SK-N-SH (cell line): Measurements from ENCODE around the gene CEBPB. TPM values are rescaled to one million over a fixed set of nuclear protein-coding genes. Genes with fewer than 3 reads are reported as not detected.

Experiments used
- CTCF ChIA-PET: fragments of 300-600, 350-600 bp; formaldehyde crosslinking; extraction: SDS; loops from one replicate; lab custom pipeline; 2021; lab: Yijun Ruan, JAX
- POLR2A ChIA-PET: fragments of 350-600 bp; sonication (Branson Sonifier 250); formaldehyde crosslinking; extraction: SDS; loops from one replicate; lab custom pipeline; 2020; ENCODE audit warnings: antibody characterized with exemption, inconsistent platforms; lab: Yijun Ruan, JAX
- DNase-seq: peaks from one replicate; pipeline ENCODE4 v3.0.0; 2012
- H2AFZ ChIP-seq: fragments of 200-600 bp; sonication (generic); 2 replicates; pipeline ENCODE4 v1.8.1; 2016; ENCODE audit warnings: antibody characterized with exemption, mild to moderate bottlenecking, low read depth
- H3F3A ChIP-seq: fragments of 200-600 bp; sonication (generic); replicated peaks from 2 replicates; pipeline ENCODE3; 2016; ENCODE audit warnings: antibody characterized with exemption, mild to moderate bottlenecking; ENCODE audit not compliant: insufficient read depth
- H3K27ac ChIP-seq, 2 experiments: fragments of 200-500 bp in 1 of 2; fragments of 200-600 bp in 1 of 2; sonication (Bioruptor generic) in 1 of 2; sonication (generic), shearing (Covaris generic) in 1 of 2; 2 replicates each; pipeline versions ENCODE4 v1.5.1 to v1.6.1; 2014 to 2016; ENCODE audit warnings: low read depth in 2 of 2, inconsistent platforms in 1 of 2, low read length in 1 of 2, mild to moderate bottlenecking in 1 of 2, mixed read lengths in 1 of 2
- H3K27me3 ChIP-seq: fragments of 200-600 bp; sonication (generic), shearing (Covaris generic); 2 replicates; pipeline ENCODE4 v1.6.1; 2016; ENCODE audit warnings: mixed run types; ENCODE audit not compliant: insufficient read depth
- H3K36me3 ChIP-seq, 2 experiments: fragments of 200-500 bp in 1 of 2; fragments of 200-600 bp in 1 of 2; sonication (Bioruptor generic) in 1 of 2; sonication (generic) in 1 of 2; replicated peaks in 1 of 2; 2 replicates each; pipeline versions ENCODE3 to v1.5.1; 2014 to 2016; ENCODE audit warnings: low read length in 1 of 2, mild to moderate bottlenecking in 1 of 2; ENCODE audit not compliant: insufficient read depth in 2 of 2, control insufficient read depth in 1 of 2
- H3K4me1 ChIP-seq, 2 experiments: fragments of 200-500 bp in 1 of 2; fragments of 200-600 bp in 1 of 2; sonication (Bioruptor generic) in 1 of 2; sonication (generic), shearing (Covaris generic) in 1 of 2; 2 replicates each; pipeline versions ENCODE4 v1.5.1 to v1.6.1; 2014 to 2016; ENCODE audit warnings: low read depth in 1 of 2, low read length in 1 of 2, mixed run types in 1 of 2; ENCODE audit not compliant: insufficient read depth in 2 of 2, control insufficient read depth in 1 of 2
- H3K4me2 ChIP-seq: fragments of 200-600 bp; sonication (generic), shearing (Covaris generic); 2 replicates; pipeline ENCODE4 v1.6.1; 2017; ENCODE audit warnings: mixed run types
- H3K4me3 ChIP-seq, 2 experiments: fragments of 200-500 bp in 1 of 2; fragments of 200-600 bp in 1 of 2; sonication (Bioruptor generic) in 1 of 2; sonication (generic), shearing (Covaris generic) in 1 of 2; 2 replicates each; pipeline versions ENCODE4 v1.5.1 to v1.8.1; 2014 to 2016; ENCODE audit warnings: low read depth in 2 of 2, inconsistent platforms in 1 of 2, low read length in 1 of 2, mild to moderate bottlenecking in 1 of 2, mixed read lengths in 1 of 2, moderate library complexity in 1 of 2
- H3K79me2 ChIP-seq: fragments of 200-600 bp; sonication (generic); 2 replicates; pipeline ENCODE4 v1.8.1; 2017; ENCODE audit warnings: mild to moderate bottlenecking; ENCODE audit not compliant: insufficient read depth
- H3K9ac ChIP-seq: fragments of 200-600 bp; sonication (generic); 2 replicates; pipeline ENCODE4 v1.6.1; 2017; ENCODE audit warnings: mixed run types
- H3K9me2 ChIP-seq: fragments of 200-600 bp; sonication (generic); 2 replicates; pipeline ENCODE4 v1.6.1; 2017; ENCODE audit warnings: mixed run types
- H3K9me3 ChIP-seq: fragments of 200-600 bp; sonication (generic); 2 replicates; pipeline ENCODE4 v1.6.1; 2017; ENCODE audit warnings: mixed run types, mild to moderate bottlenecking, moderate library complexity
- H4K20me1 ChIP-seq: fragments of 200-600 bp; sonication (generic); 2 replicates; pipeline ENCODE4 v1.6.1; 2017; ENCODE audit warnings: mild to moderate bottlenecking, mixed run types; ENCODE audit not compliant: insufficient read depth
- CHD2 ChIP-seq: fragments of 150-350 bp; IDR thresholded peaks from 2 replicates; pipeline ENCODE4 v1.6.1; 2018; ENCODE audit warnings: low read length; ENCODE audit not compliant: partially characterized antibody
- FOXJ3 ChIP-seq: sonication (generic); formaldehyde crosslinking; IDR thresholded peaks from 2 replicates; pipeline ENCODE4 v1.5.1; 2020; ENCODE audit warnings: mild to moderate bottlenecking, missing genetic modification reagents
- FOXM1 ChIP-seq: IDR thresholded peaks from 2 replicates; pipeline ENCODE4 v1.4.0; 2012; ENCODE audit warnings: low read depth, mild to moderate bottlenecking
- GABPA ChIP-seq: IDR thresholded peaks from 2 replicates; pipeline ENCODE4 v1.4.0; 2012; ENCODE audit warnings: low read depth, mild to moderate bottlenecking
- GATA2 ChIP-seq: sonication (generic); formaldehyde crosslinking; IDR thresholded peaks from 2 replicates; pipeline ENCODE4 v1.5.0; 2020; ENCODE audit warnings: mild to moderate bottlenecking, missing genetic modification reagents
- MEF2A ChIP-seq: IDR thresholded peaks from 2 replicates; pipeline ENCODE4 v1.4.0; 2012; ENCODE audit warnings: low read depth, borderline replicate concordance
- NFIC ChIP-seq: IDR thresholded peaks from 2 replicates; pipeline ENCODE4 v1.4.0; 2012; ENCODE audit warnings: borderline replicate concordance
- NRF1 ChIP-seq: IDR thresholded peaks from 2 replicates; pipeline ENCODE4 v1.6.1; 2012; ENCODE audit warnings: low read depth, mild to moderate bottlenecking, low read length
- RCOR1 ChIP-seq: fragments of 150-350 bp; IDR thresholded peaks from 2 replicates; pipeline ENCODE4 v1.6.1; 2017; ENCODE audit warnings: antibody characterized with exemption, low read length
- RFX5 ChIP-seq: IDR thresholded peaks from 2 replicates; pipeline ENCODE4 v1.6.1; 2012; ENCODE audit warnings: mild to moderate bottlenecking, improper control_type of control experiment, low read length
- SIN3A ChIP-seq: IDR thresholded peaks from 2 replicates; pipeline ENCODE4 v1.6.1; 2012; ENCODE audit warnings: low read depth, mild to moderate bottlenecking, low read length, moderate library complexity, borderline replicate concordance
- SMC3 ChIP-seq: IDR thresholded peaks from 2 replicates; pipeline ENCODE4 v1.6.1; 2012; ENCODE audit warnings: low read depth, low read length, improper control_type of control experiment
- TAF1 ChIP-seq: IDR thresholded peaks from 2 replicates; pipeline ENCODE4 v1.6.1; 2012; ENCODE audit warnings: low read depth, mild to moderate bottlenecking, low read length, moderate library complexity, borderline replicate concordance
- TCF12 ChIP-seq: IDR thresholded peaks from 2 replicates; pipeline ENCODE4 v1.4.0; 2012
- TEAD4 ChIP-seq: IDR thresholded peaks from 2 replicates; pipeline ENCODE4 v1.4.0; 2012; ENCODE audit warnings: mild to moderate bottlenecking, borderline replicate concordance; ENCODE audit not compliant: insufficient read depth
- YY1 ChIP-seq: IDR thresholded peaks from 2 replicates; pipeline ENCODE4 v1.4.0; 2012; ENCODE audit warnings: low read depth, mild to moderate bottlenecking
- ZBTB33 ChIP-seq: IDR thresholded peaks from 2 replicates; pipeline ENCODE4 v1.4.0; 2012; ENCODE audit warnings: low read depth, borderline replicate concordance
- WGBS: methylation state at CpG from one replicate; pipeline ENCODE4 v1.1.6; 2017; ENCODE audit warnings: low lambda C conversion rate; 5-methylcytosine and 5-hydroxymethylcytosine counted together
- polyA plus RNA-seq, 3 experiments: library from polyadenylated mRNA; depleted of rRNA; stranded (reverse); fragments of >200 nt; gene quantifications; 2 replicates each; pipeline ENCODE4 v1.2.3, GENCODE V29; 2012
- TF ChIP-seq, protein P1 (sequence below): IDR thresholded peaks from 2 replicates; pipeline ENCODE4 v1.4.0; 2012; ENCODE audit warnings: low read depth, borderline replicate concordance
- TF ChIP-seq, protein P2 (sequence below): IDR thresholded peaks from 2 replicates; pipeline ENCODE4 v1.6.1; 2012; ENCODE audit warnings: mild to moderate bottlenecking, low read depth, low read length, moderate library complexity

The CEBPB gene
- polyA plus RNA-seq, 1 of the 3 experiments (the other 2 are of a cell fraction): 14.7 TPM

- Histone ChIP-seq H3K4me2 (no peak overlapping the region), H2AFZ (no peak overlapping the region), H3K9ac (no peak overlapping the region), H3K9me2 (no peaks in the 10 kb centered on the region), H3K4me3 (no peak overlapping the region), H3K36me3 (no peaks in the 10 kb centered on the region), H3F3A (peaks cover 7% of the 10 kb centered on the region), H3K27me3 (no peaks in the 10 kb centered on the region), H3K9me3 (no peaks in the 10 kb centered on the region), H4K20me1 (no peaks in the 10 kb centered on the region), H3K27ac (no peak overlapping the region), H3K79me2 (no peaks in the 10 kb centered on the region), H3K4me1 (peaks cover 0 to 4% of the 10 kb centered on the region in 2 experiments; a peak in 3 of 4 replicates)
- ChIA-PET CTCF (interaction anchor here (0.6 to 9.6 kb wide), 10 partner anchors 8 to 358 kb away, joined by 3 to 297 read pairs (median 12); partner anchors contain the start of gene PEDS1), POLR2A (no interaction called here)
- DNase-seq: no peak
- WGBS: 89% methylated on average over 13 of the region's 14 CpGs
- TF ChIP-seq RCOR1: no peak
- TF ChIP-seq FOXM1: no peak
- TF ChIP-seq YY1: no peak
- TF ChIP-seq GATA2: no peak
- TF ChIP-seq, protein P1, sequence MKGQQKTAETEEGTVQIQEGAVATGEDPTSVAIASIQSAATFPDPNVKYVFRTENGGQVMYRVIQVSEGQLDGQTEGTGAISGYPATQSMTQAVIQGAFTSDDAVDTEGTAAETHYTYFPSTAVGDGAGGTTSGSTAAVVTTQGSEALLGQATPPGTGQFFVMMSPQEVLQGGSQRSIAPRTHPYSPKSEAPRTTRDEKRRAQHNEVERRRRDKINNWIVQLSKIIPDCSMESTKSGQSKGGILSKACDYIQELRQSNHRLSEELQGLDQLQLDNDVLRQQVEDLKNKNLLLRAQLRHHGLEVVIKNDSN: no peak
- TF ChIP-seq ZBTB33: no peak
- no peak for TF ChIP-seq CHD2
- no peak for TF ChIP-seq MEF2A
- TF ChIP-seq SIN3A: no peak
- TF ChIP-seq RFX5: no peak
- no peak for TF ChIP-seq FOXJ3
- TF ChIP-seq TEAD4: no peak
- TF ChIP-seq NRF1: no peak
- no peak for TF ChIP-seq TCF12
Observed at GRCh38 chr20:50170549-50171220, 19.9 kb upstream of the CEBPB start.

DNA sequence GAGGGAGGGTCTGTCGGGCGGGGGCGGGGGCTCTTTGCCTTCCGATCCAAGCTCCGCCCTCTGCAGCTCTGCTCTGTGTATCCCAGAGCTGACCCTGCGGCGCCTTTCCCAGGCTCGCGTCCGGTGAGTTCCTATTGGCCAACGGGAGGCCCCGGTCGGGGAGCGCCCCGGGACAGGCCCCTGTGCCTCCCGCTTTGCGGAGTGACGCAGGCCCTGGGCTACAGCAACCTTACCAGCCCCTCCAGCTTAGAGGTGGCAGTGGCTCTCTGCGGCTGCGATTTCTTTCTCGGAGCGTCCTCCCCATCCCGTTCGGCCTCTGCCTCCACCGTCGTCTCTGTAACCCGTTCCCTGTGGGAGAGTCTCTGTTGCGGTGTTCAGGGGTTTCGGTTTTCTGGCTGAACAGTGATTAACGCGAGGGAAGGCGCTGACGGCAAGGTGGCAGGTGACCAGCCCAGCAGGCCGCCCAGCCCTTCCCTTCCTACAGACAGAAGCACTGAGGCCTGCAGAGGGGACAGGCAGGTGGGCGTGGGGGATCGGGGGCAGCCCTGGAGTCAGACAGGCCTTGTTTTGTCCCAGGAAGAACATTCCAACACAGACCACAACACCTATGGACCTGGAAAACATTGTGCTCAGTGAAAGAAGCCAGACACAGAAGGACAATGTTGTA, 18.1 kb upstream of the CEBPB start:
- ChIA-PET CTCF (interaction anchor here (1.1 to 9.6 kb wide), 5 partner anchors 13 to 292 kb away, joined by 3 to 297 read pairs (median 4); no protein-coding TSS in a partner anchor), POLR2A (no interaction called here)
- no peaks in the 10 kb centered on the region for H3K9me2 ChIP-seq
- H3K27ac ChIP-seq: no peak overlapping the region
- H4K20me1 ChIP-seq: no peaks in the 10 kb centered on the region
- H2AFZ ChIP-seq: no peak overlapping the region
- H3K36me3 ChIP-seq: no peaks in the 10 kb centered on the region
- TF ChIP-seq RFX5: no peak
- TF ChIP-seq SMC3: no peak
- TF ChIP-seq TAF1: no peak
- TF ChIP-seq, protein P2, sequence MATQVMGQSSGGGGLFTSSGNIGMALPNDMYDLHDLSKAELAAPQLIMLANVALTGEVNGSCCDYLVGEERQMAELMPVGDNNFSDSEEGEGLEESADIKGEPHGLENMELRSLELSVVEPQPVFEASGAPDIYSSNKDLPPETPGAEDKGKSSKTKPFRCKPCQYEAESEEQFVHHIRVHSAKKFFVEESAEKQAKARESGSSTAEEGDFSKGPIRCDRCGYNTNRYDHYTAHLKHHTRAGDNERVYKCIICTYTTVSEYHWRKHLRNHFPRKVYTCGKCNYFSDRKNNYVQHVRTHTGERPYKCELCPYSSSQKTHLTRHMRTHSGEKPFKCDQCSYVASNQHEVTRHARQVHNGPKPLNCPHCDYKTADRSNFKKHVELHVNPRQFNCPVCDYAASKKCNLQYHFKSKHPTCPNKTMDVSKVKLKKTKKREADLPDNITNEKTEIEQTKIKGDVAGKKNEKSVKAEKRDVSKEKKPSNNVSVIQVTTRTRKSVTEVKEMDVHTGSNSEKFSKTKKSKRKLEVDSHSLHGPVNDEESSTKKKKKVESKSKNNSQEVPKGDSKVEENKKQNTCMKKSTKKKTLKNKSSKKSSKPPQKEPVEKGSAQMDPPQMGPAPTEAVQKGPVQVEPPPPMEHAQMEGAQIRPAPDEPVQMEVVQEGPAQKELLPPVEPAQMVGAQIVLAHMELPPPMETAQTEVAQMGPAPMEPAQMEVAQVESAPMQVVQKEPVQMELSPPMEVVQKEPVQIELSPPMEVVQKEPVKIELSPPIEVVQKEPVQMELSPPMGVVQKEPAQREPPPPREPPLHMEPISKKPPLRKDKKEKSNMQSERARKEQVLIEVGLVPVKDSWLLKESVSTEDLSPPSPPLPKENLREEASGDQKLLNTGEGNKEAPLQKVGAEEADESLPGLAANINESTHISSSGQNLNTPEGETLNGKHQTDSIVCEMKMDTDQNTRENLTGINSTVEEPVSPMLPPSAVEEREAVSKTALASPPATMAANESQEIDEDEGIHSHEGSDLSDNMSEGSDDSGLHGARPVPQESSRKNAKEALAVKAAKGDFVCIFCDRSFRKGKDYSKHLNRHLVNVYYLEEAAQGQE: no peak
- no peak for TF ChIP-seq NFIC
- no peak for TF ChIP-seq NRF1
- TF ChIP-seq RCOR1: no peak
- no peak for TF ChIP-seq GABPA
- no peak for TF ChIP-seq TCF12
- no peak for TF ChIP-seq MEF2A
- WGBS: 80% methylated on average over 18 of the region's 36 CpGs
- H3K79me2 ChIP-seq: no peaks in the 10 kb centered on the region
- H3K4me1 ChIP-seq: peaks cover 0 to 2% of the 10 kb centered on the region in 2 experiments; a peak in 1 of 4 replicates
- H3K4me3 ChIP-seq: no peak overlapping the region
- H3F3A ChIP-seq: no peaks in the 10 kb centered on the region
- H3K9me3 ChIP-seq: no peaks in the 10 kb centered on the region
- no peaks in the 10 kb centered on the region for H3K27me3 ChIP-seq
- H3K4me2 ChIP-seq: no peak overlapping the region
- DNase-seq: no peak
- no peak overlapping the region for H3K9ac ChIP-seq
